Esophagus squamous epithelium (tissue), 5 donors: ENCODE results near the gene KCNJ9. TPM values are rescaled to one million over a fixed set of nuclear protein-coding genes. Genes with fewer than 3 reads are reported as not detected.
A peak's percentile ranks its signal among the peaks of the same experiment; 100 is the strongest.

Experiments
- DNase-seq: peaks from one replicate; lab custom pipeline; 2025; lab: John Stamatoyannopoulos, UW
- H3K27ac ChIP-seq, 4 donors: fragments of 200-600 bp; sonication (generic); one replicate each; pipeline ENCODE4 v1.5.1; 2016 to 2019; ENCODE audit warnings: mild to moderate bottlenecking in 1 of 4
- H3K27me3 ChIP-seq, 4 donors: fragments of 200-600 bp; sonication (generic); 1 replicate in 3 of 4; 2 replicates in 1 of 4; pipeline versions ENCODE4 v1.5.1 to v1.6.0; 2017 to 2021; ENCODE audit warnings: antibody characterized with exemption in 1 of 4
- H3K36me3 ChIP-seq, 3 donors: fragments of 200-600 bp; sonication (generic); one replicate each; pipeline ENCODE4 v1.5.1; 2016 to 2019
- H3K4me1 ChIP-seq, 3 donors: fragments of 200-600 bp; sonication (generic); one replicate each; pipeline ENCODE4 v1.5.1; 2017 to 2019
- H3K4me3 ChIP-seq, 4 donors: fragments of 200-600 bp; sonication (generic); 1 replicate in 3 of 4; 2 replicates in 1 of 4; pipeline ENCODE4 v1.5.1; 2016 to 2019; ENCODE audit warnings: mild to moderate bottlenecking in 2 of 4, moderate library complexity in 1 of 4
- H3K9me3 ChIP-seq, 3 donors: fragments of 200-600 bp; sonication (generic); one replicate each; pipeline ENCODE4 v1.5.1; 2016 to 2019
- POLR2A ChIP-seq, 4 donors: fragments of 450-650 bp; IDR thresholded peaks; one replicate each; pipeline ENCODE4 v1.6.1; 2017; ENCODE audit warnings: antibody characterized with exemption in 4 of 4, mild to moderate bottlenecking in 4 of 4, moderate library complexity in 3 of 4
- WGBS, 2 donors: methylation state at CpG; one replicate each; pipeline ENCODE4 v1.1.5; 2018; 5-methylcytosine and 5-hydroxymethylcytosine counted together
- intact Hi-C: fragments of 100-400 bp; cut with DNase I; formaldehyde crosslinking; loops from one replicate; pipeline ENCODE4 v1.15.0; 2022
- total RNA-seq, 4 donors: library from RNA; depleted of rRNA; stranded (reverse); fragments of >200 nt; gene quantifications; one replicate each; pipeline ENCODE4 v1.1.0, GENCODE V29; 2016
- TF ChIP-seq, protein P1 (sequence below), 6 experiments: fragments of 450-650 bp in 4 of 6; fragments of 200-600 bp in 2 of 6; sonication (generic) in 2 of 6; IDR thresholded peaks; one replicate each; pipeline ENCODE4 v1.5.1; 2016 to 2019; ENCODE audit warnings: antibody characterized with exemption in 6 of 6, mild to moderate bottlenecking in 4 of 6, moderate library complexity in 4 of 6
- donor health status: DM: yes; HTN: yes; CAD: no.

Gene KCNJ9
- total RNA-seq, 4 donors from 2014 or later, result not detected

DNA sequence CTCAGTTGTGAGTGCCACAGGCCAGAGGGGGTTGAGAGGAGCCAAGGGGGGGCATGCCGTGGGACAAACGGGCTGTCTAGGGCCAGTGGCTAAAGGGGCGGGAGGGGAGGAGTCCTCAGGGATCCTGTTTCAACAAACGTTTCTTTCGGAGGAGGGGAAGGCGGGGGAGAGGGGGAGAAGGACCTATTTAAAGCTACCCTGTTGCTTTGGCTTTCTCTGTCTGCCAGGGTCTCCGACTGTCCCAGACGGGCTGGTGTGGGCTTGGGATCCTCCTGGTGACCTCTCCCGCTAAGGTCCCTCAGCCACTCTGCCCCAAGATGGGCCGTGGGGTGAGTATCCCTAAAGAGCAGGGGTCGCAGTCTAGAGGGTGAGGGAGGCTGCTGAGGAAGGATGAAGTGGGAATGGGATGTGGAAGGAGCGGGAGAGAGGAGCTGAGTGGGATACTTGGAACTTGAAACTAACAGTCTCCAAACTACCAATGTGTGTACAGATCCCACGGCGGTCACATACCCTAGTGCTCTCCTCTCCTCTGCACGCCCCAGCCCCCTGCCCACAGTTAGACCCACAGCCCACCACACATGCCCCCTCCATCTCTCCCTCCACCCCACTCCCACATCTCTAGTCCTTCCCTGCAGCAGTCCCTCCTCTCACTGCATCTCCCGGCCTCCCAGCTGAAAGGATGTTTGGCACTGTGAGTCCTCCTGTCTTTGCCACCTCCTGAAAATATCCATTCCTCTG lies 34.4 kb downstream of the KCNJ9 start, which contains the start of gene ATP1A2:
ATP1A2 (plus strand) TSS at position 215 of the 738 bp plus-strand sequence; CDS start at position 318, 103 bp downstream.
- Histone ChIP-seq H3K27ac (peak within 1 kb of the TSS; percentile 60 to 88 (median 79)), H3K36me3 (no peaks in the 10 kb centered on the region), H3K9me3 (no peaks in the 10 kb centered on the region), H3K27me3 (peaks cover 0 to 11% (median 0%) of the 10 kb centered on the region in 4 donors), H3K4me3 (peak within 1 kb of the TSS; percentile 16 to 58 (median 43)), H3K4me1 (peaks cover 0 to 49% (median 9%) of the 10 kb centered on the region in 3 donors)
- WGBS, 2 donors, result 36 to 57% methylated on average over 8 to 15 of the region's 16 CpGs
- TF ChIP-seq, protein P1, sequence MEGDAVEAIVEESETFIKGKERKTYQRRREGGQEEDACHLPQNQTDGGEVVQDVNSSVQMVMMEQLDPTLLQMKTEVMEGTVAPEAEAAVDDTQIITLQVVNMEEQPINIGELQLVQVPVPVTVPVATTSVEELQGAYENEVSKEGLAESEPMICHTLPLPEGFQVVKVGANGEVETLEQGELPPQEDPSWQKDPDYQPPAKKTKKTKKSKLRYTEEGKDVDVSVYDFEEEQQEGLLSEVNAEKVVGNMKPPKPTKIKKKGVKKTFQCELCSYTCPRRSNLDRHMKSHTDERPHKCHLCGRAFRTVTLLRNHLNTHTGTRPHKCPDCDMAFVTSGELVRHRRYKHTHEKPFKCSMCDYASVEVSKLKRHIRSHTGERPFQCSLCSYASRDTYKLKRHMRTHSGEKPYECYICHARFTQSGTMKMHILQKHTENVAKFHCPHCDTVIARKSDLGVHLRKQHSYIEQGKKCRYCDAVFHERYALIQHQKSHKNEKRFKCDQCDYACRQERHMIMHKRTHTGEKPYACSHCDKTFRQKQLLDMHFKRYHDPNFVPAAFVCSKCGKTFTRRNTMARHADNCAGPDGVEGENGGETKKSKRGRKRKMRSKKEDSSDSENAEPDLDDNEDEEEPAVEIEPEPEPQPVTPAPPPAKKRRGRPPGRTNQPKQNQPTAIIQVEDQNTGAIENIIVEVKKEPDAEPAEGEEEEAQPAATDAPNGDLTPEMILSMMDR (IDR thresholded peaks at IDR 0.05), result no peak
- TF ChIP-seq POLR2A (IDR thresholded peaks at IDR 0.05), result peak in 2 of 4 donors; percentile 19 to 38
- intact Hi-C loops, result no loop called here
- no peak for DNase-seq

DNA sequence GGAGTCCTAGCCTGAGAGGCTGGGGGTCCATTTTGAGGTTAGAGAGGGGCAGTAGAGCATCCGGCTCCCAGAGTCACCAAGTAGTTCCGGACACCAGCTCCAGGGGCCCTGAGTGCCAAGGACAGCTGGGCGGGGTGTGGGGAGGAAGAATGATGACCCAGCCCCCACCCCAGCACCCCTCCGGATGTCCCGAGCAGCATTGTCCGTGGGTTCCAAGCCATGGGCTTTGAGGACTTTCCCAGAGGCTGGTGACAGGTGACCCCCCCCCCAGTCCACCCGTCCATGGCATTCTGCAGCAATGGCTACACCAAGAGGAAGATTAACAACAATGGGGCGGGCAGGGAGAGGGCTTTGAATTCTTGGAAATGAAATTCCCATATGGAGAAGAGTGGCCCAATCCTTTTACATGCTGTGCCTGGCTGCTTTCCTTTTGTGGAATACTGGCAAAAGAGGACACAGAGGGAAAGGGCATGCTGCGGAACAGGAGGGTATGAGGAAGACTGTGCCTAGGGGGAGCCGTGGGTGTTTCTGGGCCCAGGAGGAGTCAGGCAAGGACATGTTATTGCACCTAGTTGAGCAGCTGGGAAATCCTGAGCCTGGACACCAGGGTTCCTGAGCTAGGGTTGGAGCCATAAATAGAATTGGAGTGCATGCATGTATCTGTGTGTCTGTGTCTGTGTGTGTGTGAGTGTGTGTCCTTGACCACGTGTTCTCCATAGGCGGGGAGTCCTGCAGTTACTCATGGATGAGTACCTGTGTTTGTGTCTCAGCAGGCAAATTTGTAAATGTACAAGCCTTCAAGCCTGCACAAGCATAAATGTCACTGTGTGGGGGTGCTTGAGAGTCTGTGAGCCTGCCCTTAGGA lies 35.2 kb downstream of the KCNJ9 start:
- intact Hi-C loops, result no loop called here
- TF ChIP-seq, protein P1 (IDR thresholded peaks at IDR 0.05), result no peak
- TF ChIP-seq POLR2A (IDR thresholded peaks at IDR 0.05), result no peak
- H3K4me1 ChIP-seq, result peaks cover 0 to 49% (median 9%) of the 10 kb centered on the region in 3 donors
- no peak for DNase-seq
- peak overlapping the region; percentile 60 to 88 (median 79) for H3K27ac ChIP-seq
- peaks cover 0 to 11% (median 0%) of the 10 kb centered on the region in 4 donors for H3K27me3 ChIP-seq
- 31 to 51% methylated on average over 5 to 10 of the region's 12 CpGs for WGBS, 2 donors
- H3K36me3 ChIP-seq, result no peaks in the 10 kb centered on the region
- H3K4me3 ChIP-seq, result peak overlapping the region; percentile 16 to 58 (median 43)
- no peaks in the 10 kb centered on the region for H3K9me3 ChIP-seq

DNA sequence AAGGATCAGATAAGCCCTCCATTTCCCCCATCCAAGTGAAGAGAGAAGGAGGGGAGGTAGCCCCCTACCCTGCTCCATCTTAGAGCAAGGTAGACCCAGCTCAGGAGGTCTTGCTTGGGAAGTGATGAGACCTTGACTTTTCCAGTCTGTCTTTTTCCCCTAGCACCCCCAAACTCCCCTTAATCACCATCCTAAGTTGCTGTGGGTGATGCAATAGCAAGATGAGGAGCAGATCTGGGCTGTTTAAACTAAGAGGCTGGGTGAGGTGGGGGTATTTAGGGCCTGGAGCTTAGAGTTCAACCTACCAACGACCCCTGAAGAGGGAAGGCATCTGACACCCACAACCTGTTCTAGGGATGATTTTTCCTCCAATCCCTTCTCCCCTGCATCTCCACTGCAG lies 36.0 kb downstream of the KCNJ9 start:
- DNase-seq, result no peak
- Histone ChIP-seq H3K4me1 (peaks cover 0 to 49% (median 9%) of the 10 kb centered on the region in 3 donors), H3K27me3 (peaks cover 0 to 11% (median 0%) of the 10 kb centered on the region in 4 donors), H3K9me3 (no peaks in the 10 kb centered on the region), H3K27ac (peak overlapping the region; percentile 24 to 88 (median 79)), H3K4me3 (peak overlapping the region; percentile 16 to 58 (median 43)), H3K36me3 (no peaks in the 10 kb centered on the region)
- intact Hi-C loops, result no loop called here
- TF ChIP-seq, protein P1 (IDR thresholded peaks at IDR 0.05), result no peak
- TF ChIP-seq POLR2A (IDR thresholded peaks at IDR 0.05), result no peak
- WGBS, 2 donors, result no CpG with 5 or more reads among the region's 1 CpG

DNA sequence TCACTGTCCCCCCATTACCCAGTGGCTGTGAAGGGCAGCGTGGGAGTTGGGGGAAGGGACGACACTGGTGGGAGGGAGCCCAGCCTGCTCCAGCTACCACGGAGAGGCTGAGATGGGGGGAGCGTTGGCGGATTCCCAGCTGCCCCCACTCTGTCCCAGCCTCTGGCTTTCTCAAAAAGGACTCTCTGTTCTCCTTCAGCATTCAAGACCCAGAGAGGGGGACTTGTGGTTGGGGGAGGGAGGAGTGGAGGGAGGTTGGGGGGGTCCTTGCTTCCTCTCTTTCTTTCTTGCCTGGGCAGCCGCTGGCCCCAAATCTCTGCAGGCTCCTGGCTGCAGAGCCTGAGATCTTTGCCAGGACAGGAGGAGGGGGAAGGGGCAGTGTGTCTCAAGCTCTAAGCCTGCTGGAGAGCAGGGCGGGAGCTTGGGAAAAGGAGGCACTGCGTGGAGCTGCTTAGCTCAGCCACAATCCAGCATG lies 36.4 kb downstream of the KCNJ9 start:
- H3K27me3 ChIP-seq, result peaks cover 0 to 11% (median 0%) of the 10 kb centered on the region in 4 donors
- no peak for DNase-seq
- no peaks in the 10 kb centered on the region for H3K9me3 ChIP-seq
- H3K4me3 ChIP-seq, result peak overlapping the region; percentile 16 to 58 (median 43)
- intact Hi-C loops, result no loop called here
- peaks cover 0 to 49% (median 9%) of the 10 kb centered on the region in 3 donors for H3K4me1 ChIP-seq
- peak overlapping the region; percentile 24 to 88 (median 79) for H3K27ac ChIP-seq
- WGBS, 2 donors, result 15 to 29% methylated on average over 3 of the region's 8 CpGs
- TF ChIP-seq POLR2A (IDR thresholded peaks at IDR 0.05), result no peak
- TF ChIP-seq, protein P1 (IDR thresholded peaks at IDR 0.05), result no peak
- no peaks in the 10 kb centered on the region for H3K36me3 ChIP-seq
